H1 (cell line): Measurements from ENCODE around the gene TMEM273. TPM values are rescaled to one million over a fixed set of nuclear protein-coding genes. Genes with fewer than 3 reads are reported as not detected.
A peak's percentile ranks its signal among the peaks of the same experiment; 100 is the strongest.

ENCODE experiments used
- CTCF ChIA-PET: fragments of 300-600 bp; sonication (Branson Sonifier 250); formaldehyde crosslinking; loops from one replicate; lab custom pipeline; 2021; ENCODE audit not compliant: partially characterized antibody; lab: Charles Lee
- POLR2A ChIA-PET: fragments of 300-600 bp; sonication (Branson Sonifier 250); formaldehyde crosslinking; loops from one replicate; lab custom pipeline; 2021; ENCODE audit warnings: inconsistent platforms; ENCODE audit not compliant: partially characterized antibody; lab: Charles Lee
- DNase-seq, 2 experiments: peaks; one replicate each; pipeline versions ENCODE4 v3.0.0 to v3.0.0-alpha.2; 2010 to 2022; ENCODE audit warnings: low spot score in 2 of 2, low read depth in 1 of 2, mixed read lengths in 1 of 2
- FAIRE-seq: peaks from 2 replicates; lab custom pipeline; 2011; peaks lifted over from hg19 to GRCh38; lab: Jason Lieb, UNC
- H2AFZ ChIP-seq: 2 replicates; pipeline ENCODE4 v1.8.1; 2012; ENCODE audit warnings: low read length, inconsistent platforms
- H2AK5ac ChIP-seq: 2 replicates; pipeline ENCODE4 v1.6.1; 2013; ENCODE audit warnings: low read depth, low read length
- H2BK120ac ChIP-seq: replicated peaks from 2 replicates; pipeline ENCODE3; 2013; ENCODE audit warnings: low read depth, low read length, inconsistent platforms
- H2BK12ac ChIP-seq: 2 replicates; pipeline ENCODE4 v1.6.1; 2013; ENCODE audit warnings: low read depth, low read length
- H2BK15ac ChIP-seq: 2 replicates; pipeline ENCODE4 v1.6.1; 2013; ENCODE audit warnings: low read length
- H2BK20ac ChIP-seq: 2 replicates; pipeline ENCODE4 v1.6.1; 2013; ENCODE audit warnings: low read length
- H2BK5ac ChIP-seq: 2 replicates; pipeline ENCODE4 v1.6.1; 2013; ENCODE audit warnings: low read depth, low read length
- H3K14ac ChIP-seq: 2 replicates; pipeline ENCODE4 v1.6.1; 2013; ENCODE audit warnings: inconsistent platforms; ENCODE audit not compliant: insufficient read length
- H3K18ac ChIP-seq: 2 replicates; pipeline ENCODE4 v1.6.1; 2013; ENCODE audit warnings: low read length; ENCODE audit errors: extremely low read depth
- H3K23ac ChIP-seq: 2 replicates; pipeline ENCODE4 v1.6.1; 2013; ENCODE audit warnings: inconsistent platforms; ENCODE audit not compliant: insufficient read length
- H3K23me2 ChIP-seq: 2 replicates; pipeline ENCODE4 v1.6.1; 2013; ENCODE audit warnings: low read depth, low read length
- H3K27ac ChIP-seq: 2 replicates; pipeline ENCODE4 v1.6.1; 2011; ENCODE audit warnings: low read depth, low read length, inconsistent platforms
- H3K27me3 ChIP-seq, 4 experiments: replicated peaks in 1 of 4; 1 replicate in 1 of 4; 2 replicates in 3 of 4; pipeline versions ENCODE4 v1.6.1 to v1.8.1; 2011 to 2013; ENCODE audit warnings: low read length in 3 of 4, mild to moderate bottlenecking in 3 of 4, inconsistent platforms in 2 of 4, mixed read lengths in 2 of 4, moderate library complexity in 1 of 4; ENCODE audit not compliant: control insufficient read depth in 3 of 4, insufficient read depth in 3 of 4; ENCODE audit errors: extremely low read depth in 1 of 4
- H3K36me3 ChIP-seq, 4 experiments: 2 replicates each; pipeline versions ENCODE4 v1.6.1 to v1.8.1; 2011 to 2013; ENCODE audit warnings: mild to moderate bottlenecking in 4 of 4, low read length in 3 of 4, moderate library complexity in 2 of 4, control low read depth in 1 of 4, inconsistent platforms in 1 of 4; ENCODE audit not compliant: insufficient read depth in 4 of 4, control insufficient read depth in 2 of 4
- H3K4ac ChIP-seq: replicated peaks from 2 replicates; pipeline ENCODE3; 2013; ENCODE audit warnings: low read length, low read depth, mixed read lengths, inconsistent platforms; ENCODE audit not compliant: insufficient read length
- H3K4me1 ChIP-seq, 4 experiments: replicated peaks in 1 of 4; 1 replicate in 1 of 4; 2 replicates in 3 of 4; pipeline versions ENCODE4 v1.6.1 to v1.8.1; 2011 to 2013; ENCODE audit warnings: low read length in 3 of 4, inconsistent platforms in 2 of 4, mixed read lengths in 1 of 4; ENCODE audit not compliant: insufficient read depth in 4 of 4, control insufficient read depth in 3 of 4
- H3K4me2 ChIP-seq, 2 experiments: 2 replicates each; pipeline versions ENCODE4 v1.6.1 to v1.8.1; 2011 to 2013; ENCODE audit warnings: low read depth in 2 of 2, low read length in 2 of 2, control low read depth in 1 of 2, inconsistent platforms in 1 of 2, mild to moderate bottlenecking in 1 of 2; ENCODE audit not compliant: insufficient read depth in 1 of 2
- H3K4me3 ChIP-seq, 4 experiments: fragments of 200-600, 300-600 bp in 1 of 4; sonication (generic), shearing (Covaris generic), sonication (Bioruptor Twin) in 1 of 4; 2 replicates each; pipeline versions ENCODE4 v1.5.1 to v1.8.1; 2011 to 2016; ENCODE audit warnings: low read length in 4 of 4, low read depth in 3 of 4, control low read depth in 2 of 4, inconsistent platforms in 2 of 4, mild to moderate bottlenecking in 2 of 4, mixed read lengths in 1 of 4, moderate library complexity in 1 of 4; ENCODE audit not compliant: insufficient read depth in 2 of 4; ENCODE audit errors: extremely low read depth in 1 of 4
- H3K56ac ChIP-seq: replicated peaks from 2 replicates; pipeline ENCODE3; 2013; ENCODE audit warnings: low read depth, mild to moderate bottlenecking, mixed read lengths, low read length, inconsistent platforms; ENCODE audit not compliant: insufficient read length
- H3K79me1 ChIP-seq: 2 replicates; pipeline ENCODE4 v1.6.1; 2013; ENCODE audit warnings: low read depth, low read length, control low read depth
- H3K79me2 ChIP-seq, 2 experiments: 2 replicates each; pipeline versions ENCODE4 v1.6.1 to v1.8.1; 2012 to 2013; ENCODE audit warnings: low read length in 2 of 2, mild to moderate bottlenecking in 2 of 2, inconsistent platforms in 1 of 2; ENCODE audit not compliant: insufficient read depth in 2 of 2, control insufficient read depth in 1 of 2
- H3K9ac ChIP-seq, 4 experiments: replicated peaks in 1 of 4; 1 replicate in 1 of 4; 2 replicates in 3 of 4; pipeline versions ENCODE4 v1.6.1 to v1.8.1; 2011 to 2013; ENCODE audit warnings: low read depth in 3 of 4, low read length in 3 of 4, control low read depth in 2 of 4, mild to moderate bottlenecking in 2 of 4, moderate library complexity in 2 of 4, inconsistent platforms in 1 of 4; ENCODE audit errors: extremely low read depth in 1 of 4
- H3K9me3 ChIP-seq, 2 experiments: 2 replicates each; pipeline versions ENCODE4 v1.6.1 to v1.8.1; 2012 to 2013; ENCODE audit warnings: mild to moderate bottlenecking in 2 of 2, moderate library complexity in 2 of 2, control low read depth in 1 of 2, inconsistent platforms in 1 of 2, low read depth in 1 of 2, low read length in 1 of 2, mixed read lengths in 1 of 2; ENCODE audit not compliant: insufficient read depth in 2 of 2
- H4K20me1 ChIP-seq, 2 experiments: replicated peaks in 1 of 2; 2 replicates each; pipeline versions ENCODE3 to v1.8.1; 2011 to 2013; ENCODE audit warnings: inconsistent platforms in 2 of 2, low read length in 2 of 2, mild to moderate bottlenecking in 1 of 2; ENCODE audit not compliant: insufficient read depth in 2 of 2, control insufficient read depth in 1 of 2
- H4K5ac ChIP-seq: 2 replicates; pipeline ENCODE4 v1.6.1; 2013; ENCODE audit warnings: low read length, low read depth, mixed read lengths, inconsistent platforms; ENCODE audit not compliant: insufficient read length
- H4K8ac ChIP-seq: 2 replicates; pipeline ENCODE4 v1.8.0; 2013; ENCODE audit warnings: mild to moderate bottlenecking, moderate library complexity, low read length, inconsistent platforms; ENCODE audit not compliant: insufficient read depth; ENCODE audit errors: extremely low read depth
- H4K91ac ChIP-seq: replicated peaks from 2 replicates; pipeline ENCODE3; 2013; ENCODE audit warnings: low read length, mixed read lengths, inconsistent platforms; ENCODE audit not compliant: insufficient read length
- FOSL1 ChIP-seq: IDR thresholded peaks from 2 replicates; pipeline ENCODE4 v1.6.1; 2011; ENCODE audit warnings: mild to moderate bottlenecking, low read depth, low read length, moderate library complexity; ENCODE audit not compliant: insufficient read depth
- PHF8 ChIP-seq: fragments of 200-600 bp; sonication (generic); conservative IDR thresholded peaks from 2 replicates; pipeline ENCODE4 v1.7.1; 2012; ENCODE audit warnings: low read depth, mild to moderate bottlenecking, inconsistent platforms, low read length, moderate library complexity
- SRF ChIP-seq: IDR thresholded peaks from 2 replicates; pipeline ENCODE4 v1.6.1; 2011; ENCODE audit warnings: mild to moderate bottlenecking, low read depth, low read length, moderate library complexity
- USF2 ChIP-seq: IDR thresholded peaks from 2 replicates; pipeline ENCODE4 v1.6.1; 2011; ENCODE audit warnings: low read length, improper control_type of control experiment
- WGBS, 2 experiments: shearing (Covaris generic) in 1 of 2; methylation state at CpG; one replicate each; pipeline versions ENCODE4 v1.1.6 to v1.1.7; 2013 to 2015; ENCODE audit warnings: low lambda C conversion rate in 2 of 2, mixed read lengths in 2 of 2, inconsistent platforms in 1 of 2, low coverage in 1 of 2, missing lambda C conversion rate in 1 of 2; ENCODE audit not compliant: insufficient replicate concordance in 2 of 2, insufficient coverage in 1 of 2, insufficient read length in 1 of 2; ENCODE audit errors: extremely low coverage in 1 of 2, missing lambda C conversion rate in 1 of 2; 5-methylcytosine and 5-hydroxymethylcytosine counted together
- polyA plus RNA-seq, 7 experiments: library from polyadenylated mRNA; depleted of rRNA in 3 of 7; stranded (reverse) in 5 of 7; unstranded in 2 of 7; fragments of >200 nt in 5 of 7; fragments of 200-250 nt in 2 of 7; gene quantifications; 1 replicate in 5 of 7; 2 replicates in 1 of 7; 4 replicates in 1 of 7; pipeline versions ENCODE4 v1.2.1 to v1.2.3, GENCODE V29; 2011 to 2013; ENCODE audit warnings: missing spikeins in 2 of 7, mixed read lengths in 2 of 7
- total RNA-seq: library from RNA; stranded (reverse); fragmentation: NEBNext Ultra II Directional; extraction: Animal tissue kit (Norgen Biotek cat#: 25700); gene quantifications from 2 replicates; pipeline ENCODE4 v1.2.1, GENCODE V29; 2021

TMEM273 gene
- total and polyA plus RNA-seq, 2 of the 8 experiments (the other 6 are each of a cell fraction or from before 2014, with no cell fraction given), result not detected

- Histone ChIP-seq H4K91ac (no peak overlapping the region), H3K4ac (no peak overlapping the region), H3K27me3 (no peaks in the 10 kb centered on the region), H3K18ac (no peak overlapping the region), H3K14ac (no peak overlapping the region), H2BK120ac (no peak overlapping the region), H3K4me2 (no peak overlapping the region)
- CTCF ChIA-PET, result interaction anchor here (1.3 to 2.5 kb wide), 2 partner anchors 47 to 355 kb away, joined by 3 to 6 read pairs; no protein-coding TSS in a partner anchor
- TF ChIP-seq PHF8, result no peak
- no peak for TF ChIP-seq USF2
- no peak for TF ChIP-seq FOSL1
- TF ChIP-seq SRF, result no peak
- TF ChIP-seq, all 59 proteins: peak for 0
- Histone ChIP-seq H3K79me2 (no peaks in the 10 kb centered on the region), H3K23me2 (no peaks in the 10 kb centered on the region), H3K4me1 (0 out of 7 replicates have a peak, but pooled peaks cover 0 to 2% (median 0%) of the 10 kb centered on the region in 4 experiments), H2BK20ac (no peak overlapping the region), H3K9me3 (peaks cover 0 to 4% of the 10 kb centered on the region in 2 experiments; a peak in 1 of 4 replicates), H3K79me1 (no peaks in the 10 kb centered on the region), H3K36me3 (no peaks in the 10 kb centered on the region), H2BK5ac (no peak overlapping the region), H3K23ac (no peak overlapping the region), H3K56ac (no peak overlapping the region), H2BK15ac (no peak overlapping the region), H3K27ac (no peak overlapping the region), H3K9ac (no peak overlapping the region), H2AK5ac (no peak overlapping the region), H4K20me1 (no peaks in the 10 kb centered on the region), H3K4me3 (no peak overlapping the region), H2AFZ (no peak overlapping the region), H4K8ac (peak overlapping the region; percentile 31; the same call in 1 of the 2 replicates), H4K5ac (no peak overlapping the region), H2BK12ac (no peak overlapping the region)
- POLR2A ChIA-PET, result no interaction called here
- FAIRE-seq (no peak), DNase-seq (no peak)
- WGBS, 2 experiments, result 69% methylated on average over 2 of the region's 2 CpGs; no CpG with 5 or more reads in 1 of the 2 experiments
These were observed 20.8 kb upstream of the TMEM273 start for GRCh38 chr10:49208996-49209395.
